Measurements from ENCODE around the gene COL27A1. TPM values are rescaled to one million over a fixed set of nuclear protein-coding genes. Genes with fewer than 3 reads are reported as not detected.

Gene COL27A1
- total RNA-seq, 1 donor from 2014 or later: 1.3 TPM

DNA sequence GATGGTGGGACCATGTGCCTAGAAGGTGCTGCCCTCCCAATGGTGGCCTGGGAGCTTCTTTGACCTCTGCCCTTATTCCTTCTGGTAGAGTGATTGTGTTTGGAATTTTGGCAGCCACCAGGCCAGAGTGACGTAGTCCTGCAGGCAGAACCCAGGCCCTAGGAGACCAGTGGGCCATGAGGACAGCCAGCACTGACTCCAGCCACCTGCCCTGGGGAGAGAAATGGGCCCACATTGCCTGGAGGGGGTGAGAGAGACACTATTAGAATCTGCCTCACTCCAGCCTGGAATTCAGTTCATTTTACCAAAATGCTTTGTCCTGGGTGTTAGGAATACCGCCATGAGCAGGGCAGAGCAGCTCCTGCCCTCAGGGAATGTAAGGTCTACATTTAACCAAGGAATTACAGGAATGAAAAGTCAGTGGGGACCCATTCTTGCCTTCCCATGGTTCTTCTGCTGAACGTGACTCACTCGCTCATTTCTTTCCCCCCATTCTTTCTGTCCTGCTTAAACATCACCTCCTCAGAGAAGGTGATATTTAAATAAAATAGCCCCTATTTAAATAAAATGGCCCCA, 5.5 kb upstream of the COL27A1 start:
- H3K4me3 ChIP-seq (ENCODE audit: low read depth, low read length): no peak overlapping the region
- peaks cover 6% of the 10 kb centered on the region for H3K27me3 ChIP-seq (ENCODE audit: control insufficient read depth, insufficient read depth, low read length)
- DNase-seq (ENCODE audit: low read depth): no peak
- FAIRE-seq: no peak
- H3K36me3 ChIP-seq (ENCODE audit: control insufficient read depth, insufficient read depth, low read length): no peaks in the 10 kb centered on the region
- TF ChIP-seq, protein P1, sequence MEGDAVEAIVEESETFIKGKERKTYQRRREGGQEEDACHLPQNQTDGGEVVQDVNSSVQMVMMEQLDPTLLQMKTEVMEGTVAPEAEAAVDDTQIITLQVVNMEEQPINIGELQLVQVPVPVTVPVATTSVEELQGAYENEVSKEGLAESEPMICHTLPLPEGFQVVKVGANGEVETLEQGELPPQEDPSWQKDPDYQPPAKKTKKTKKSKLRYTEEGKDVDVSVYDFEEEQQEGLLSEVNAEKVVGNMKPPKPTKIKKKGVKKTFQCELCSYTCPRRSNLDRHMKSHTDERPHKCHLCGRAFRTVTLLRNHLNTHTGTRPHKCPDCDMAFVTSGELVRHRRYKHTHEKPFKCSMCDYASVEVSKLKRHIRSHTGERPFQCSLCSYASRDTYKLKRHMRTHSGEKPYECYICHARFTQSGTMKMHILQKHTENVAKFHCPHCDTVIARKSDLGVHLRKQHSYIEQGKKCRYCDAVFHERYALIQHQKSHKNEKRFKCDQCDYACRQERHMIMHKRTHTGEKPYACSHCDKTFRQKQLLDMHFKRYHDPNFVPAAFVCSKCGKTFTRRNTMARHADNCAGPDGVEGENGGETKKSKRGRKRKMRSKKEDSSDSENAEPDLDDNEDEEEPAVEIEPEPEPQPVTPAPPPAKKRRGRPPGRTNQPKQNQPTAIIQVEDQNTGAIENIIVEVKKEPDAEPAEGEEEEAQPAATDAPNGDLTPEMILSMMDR (IDR thresholded peaks at IDR 0.05; ENCODE audit: insufficient read depth, low read length, severe bottlenecking): no peak

DNA sequence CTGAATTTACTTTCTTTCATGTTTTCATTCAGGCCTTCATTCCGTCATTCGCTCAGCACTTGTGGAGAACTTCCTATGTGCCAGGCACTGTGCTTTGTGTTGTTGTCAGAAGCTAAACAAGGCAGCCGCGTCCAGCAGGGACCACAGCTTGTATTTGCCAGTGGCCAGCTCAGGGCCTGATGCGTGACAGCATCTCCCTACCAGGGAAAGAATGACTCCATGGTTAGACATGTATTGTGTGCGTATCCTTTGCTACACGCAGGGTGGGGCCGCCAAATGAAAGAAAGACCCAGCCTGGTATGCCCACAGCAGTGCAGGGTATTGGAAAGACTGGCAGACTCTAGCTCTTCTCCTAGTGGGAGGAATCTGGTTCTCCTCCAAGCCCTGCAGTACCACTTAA, 4.7 kb upstream of the COL27A1 start:
- TF ChIP-seq, protein P1 (IDR thresholded peaks at IDR 0.05; ENCODE audit: insufficient read depth, low read length, severe bottlenecking): no peak
- FAIRE-seq: no peak
- Histone ChIP-seq H3K4me3 (ENCODE audit: low read depth, low read length) (no peak overlapping the region), H3K36me3 (ENCODE audit: control insufficient read depth, insufficient read depth, low read length) (no peaks in the 10 kb centered on the region), H3K27me3 (ENCODE audit: control insufficient read depth, insufficient read depth, low read length) (peaks cover 6% of the 10 kb centered on the region)
- DNase-seq (ENCODE audit: low read depth): no peak

DNA sequence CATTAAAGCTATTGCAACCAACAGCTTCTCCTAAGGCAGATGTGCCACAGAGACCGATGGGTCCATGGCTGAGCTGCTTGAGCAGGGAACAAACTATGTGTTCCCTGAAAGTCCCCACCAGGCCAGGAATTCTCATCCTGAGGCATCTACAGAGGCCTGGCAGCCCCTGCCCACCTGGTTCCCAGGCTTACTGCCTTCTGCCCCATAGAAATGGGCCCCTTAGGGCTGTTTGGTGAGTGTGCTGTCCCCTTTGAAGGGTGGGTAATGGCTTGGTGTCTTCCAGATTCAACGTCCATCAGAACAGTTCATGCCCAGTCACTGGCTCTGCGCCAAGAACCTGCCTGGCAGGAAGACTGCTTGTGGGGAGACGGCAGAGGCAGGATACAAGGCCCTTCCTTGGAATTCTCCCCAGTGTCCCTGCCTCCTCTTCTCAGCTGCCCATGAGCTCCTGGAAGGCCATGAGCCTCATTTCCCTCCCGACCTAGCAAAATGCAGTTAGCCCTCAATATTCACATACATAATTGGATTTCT, 3.8 kb upstream of the COL27A1 start:
- no peak for DNase-seq (ENCODE audit: low read depth)
- TF ChIP-seq, protein P1 (IDR thresholded peaks at IDR 0.05; ENCODE audit: insufficient read depth, low read length, severe bottlenecking): no peak
- no peak overlapping the region for H3K4me3 ChIP-seq (ENCODE audit: low read depth, low read length)
- H3K27me3 ChIP-seq (ENCODE audit: control insufficient read depth, insufficient read depth, low read length): peaks cover 6% of the 10 kb centered on the region
- H3K36me3 ChIP-seq (ENCODE audit: control insufficient read depth, insufficient read depth, low read length): no peaks in the 10 kb centered on the region
- peak; percentile 36 for FAIRE-seq

DNA sequence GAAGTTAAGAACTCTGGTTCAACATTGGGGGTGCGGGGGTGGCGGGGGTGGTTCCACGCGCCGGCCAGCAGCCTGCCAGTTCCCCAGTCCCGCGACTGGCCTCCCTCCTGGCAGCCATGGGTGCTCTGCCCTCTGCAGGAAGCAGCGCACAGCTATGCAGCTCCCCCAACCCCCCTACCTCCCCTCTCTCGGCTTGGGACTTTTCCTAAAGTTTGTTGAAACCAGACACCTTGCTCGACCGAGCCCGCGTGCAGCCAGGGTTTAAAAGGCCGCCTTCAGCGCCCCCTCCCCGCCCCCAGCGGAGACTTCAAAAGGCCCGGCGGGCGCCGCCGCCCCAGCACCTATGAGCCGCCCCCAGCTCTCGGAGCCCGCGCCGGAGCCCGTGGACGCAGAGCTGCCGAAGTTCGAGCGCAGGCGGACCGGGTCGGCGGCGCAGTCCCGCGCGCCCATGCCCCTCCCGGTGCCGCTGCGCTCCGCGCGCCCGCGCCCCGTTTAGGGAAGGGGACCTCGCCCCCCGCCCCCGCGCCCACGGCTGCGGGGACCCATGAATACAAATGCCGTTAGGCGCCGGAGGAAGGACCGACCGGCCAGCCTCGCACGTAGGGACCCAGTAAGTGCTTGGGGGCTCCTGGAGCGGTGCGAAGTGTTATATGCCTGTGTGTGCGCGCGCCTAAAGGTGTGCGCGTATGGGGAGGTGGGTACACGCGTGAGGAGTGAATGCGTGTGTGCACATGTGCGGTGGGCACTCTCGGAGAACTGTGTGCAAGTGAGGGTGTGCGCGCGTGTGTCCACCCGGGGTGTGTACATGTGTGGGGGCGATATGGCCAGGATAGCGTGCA, 1.4 kb upstream of the COL27A1 start:
- DNase-seq (ENCODE audit: low read depth): no peak
- TF ChIP-seq, protein P1 (IDR thresholded peaks at IDR 0.05; ENCODE audit: insufficient read depth, low read length, severe bottlenecking): peak; percentile 48
- H3K27me3 ChIP-seq (ENCODE audit: control insufficient read depth, insufficient read depth, low read length): peaks cover 4% of the 10 kb centered on the region
- FAIRE-seq: no peak
- no peaks in the 10 kb centered on the region for H3K36me3 ChIP-seq (ENCODE audit: control insufficient read depth, insufficient read depth, low read length)
- H3K4me3 ChIP-seq (ENCODE audit: low read depth, low read length): peak overlapping the region; percentile 9

DNA sequence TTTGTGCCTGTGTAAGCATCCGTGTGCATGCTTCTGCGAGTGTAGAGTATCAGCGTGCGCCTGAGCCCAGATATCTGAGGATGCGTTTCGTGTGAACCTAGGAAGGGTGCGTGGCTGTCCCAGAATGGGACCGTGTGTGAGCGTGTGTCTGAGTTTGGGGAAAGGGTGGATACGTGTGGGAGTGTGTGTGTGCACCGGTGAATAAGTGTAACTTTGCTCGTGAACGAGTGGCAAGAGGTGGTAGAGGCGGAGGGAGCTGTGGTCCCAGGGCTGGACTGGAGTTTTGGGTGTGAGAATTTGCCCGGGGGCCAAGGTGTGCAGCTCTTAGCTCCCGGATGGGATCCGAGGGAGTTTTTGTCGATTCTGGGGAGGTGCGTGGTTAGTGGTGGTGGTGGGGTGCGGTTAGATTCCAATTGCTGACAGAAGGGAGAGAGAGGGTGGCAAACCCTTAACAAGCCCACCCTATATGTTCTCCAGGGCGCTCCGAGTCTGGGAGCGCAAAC, 686 bp upstream of the COL27A1 start:
- FAIRE-seq: no peak

More for the DNA sequence above, 686 bp upstream of the COL27A1 start:
- no peak for DNase-seq (ENCODE audit: low read depth)
- peak overlapping the region; percentile 9 for H3K4me3 ChIP-seq (ENCODE audit: low read depth, low read length)
- H3K36me3 ChIP-seq (ENCODE audit: control insufficient read depth, insufficient read depth, low read length): no peaks in the 10 kb centered on the region
- H3K27me3 ChIP-seq (ENCODE audit: control insufficient read depth, insufficient read depth, low read length): peaks cover 4% of the 10 kb centered on the region
- TF ChIP-seq, protein P1 (IDR thresholded peaks at IDR 0.05; ENCODE audit: insufficient read depth, low read length, severe bottlenecking): no peak
